ENCODE data around the gene ANXA6. TPM values are rescaled to one million over a fixed set of nuclear protein-coding genes. Genes with fewer than 3 reads are reported as not detected.

The ANXA6 gene
- total and polyA plus RNA-seq, 2 of the 4 experiments (the other 2 are of a cell fraction), result 355 to 610 TPM

DNA sequence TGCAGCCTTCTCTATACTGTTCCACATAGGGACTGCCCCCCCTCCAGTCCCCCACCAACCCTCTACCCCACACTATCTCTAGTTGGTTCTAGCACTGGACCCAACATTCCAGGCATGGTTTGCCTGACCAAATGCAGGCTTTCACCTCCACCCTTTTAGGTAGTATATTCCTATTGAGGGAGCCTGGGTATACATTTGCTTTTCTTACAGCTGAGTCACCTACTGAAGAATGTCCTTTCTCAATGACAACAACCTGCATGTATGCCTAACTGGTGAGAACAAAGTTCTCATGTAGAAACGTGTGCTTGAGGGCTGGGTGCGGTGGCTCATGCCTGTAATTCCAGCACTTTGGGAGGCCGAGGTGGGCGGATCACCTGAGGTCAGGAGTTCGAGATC is 85.0 kb downstream of the ANXA6 start:
- CTCF ChIA-PET, result interaction anchor here (0.7 to 2.4 kb wide), 3 partner anchors 21 to 471 kb away, joined by 4 to 8 read pairs (median 8); no protein-coding TSS in a partner anchor
- POLR2A ChIA-PET (ENCODE audit: unreplicated experiment), result interaction anchor here (0.5 kb wide), 1 partner anchor 143 kb away, joined by 6 read pairs; no protein-coding TSS in a partner anchor
- Histone ChIP-seq H2AFZ (replicated peaks; ENCODE audit: low read length, poor library complexity) (no peak overlapping the region), H4K5ac (ENCODE audit: low read depth, low read length) (no peak overlapping the region; the same call in 1 of the 2 replicates), H2BK5ac (ENCODE audit: low read depth, low read length, poor library complexity, severe bottlenecking) (peak overlapping the region; percentile 81), H2AK9ac (replicated peaks; ENCODE audit: low read depth, low read length, poor library complexity) (no peak overlapping the region), H3K36me3 (ENCODE audit: control insufficient read depth, insufficient read depth, low read length) (peaks cover 5% of the 10 kb centered on the region; the same call in 1 of the 2 replicates), H3K9me1 (ENCODE audit: insufficient read depth, low read length) (peaks cover 62% of the 10 kb centered on the region), H3K4me1 (ENCODE audit: control insufficient read depth, insufficient read depth, low read length) (peaks cover 44% of the 10 kb centered on the region), H3K9ac (ENCODE audit: low read depth, low read length) (no peak overlapping the region), H4K8ac (ENCODE audit: low read depth in 2 of 2, low read length in 2 of 2) (peak overlapping the region in 1 of 2 experiments; percentile 29; a peak in 1 of 4 replicates), H3K4me3 (ENCODE audit: insufficient read depth, low read depth, low read length) (no peak overlapping the region), H3K18ac (ENCODE audit: low read depth, low read length) (peak overlapping the region; percentile 24; the same call in 1 of the 2 replicates), H3K14ac (replicated peaks; ENCODE audit: low read depth, low read length) (peak overlapping the region; percentile 79), H3K27me3 (ENCODE audit: control insufficient read depth, insufficient read depth, low read length) (no peaks in the 10 kb centered on the region), H3K4ac (ENCODE audit: low read depth, low read length) (peak overlapping the region; percentile 94), H4K20me1 (ENCODE audit: insufficient read depth, low read length) (peaks cover 60% of the 10 kb centered on the region), H2AK5ac (ENCODE audit: low read depth, low read length) (peak overlapping the region; percentile 97; the same call in 1 of the 2 replicates), H3K79me1 (ENCODE audit: low read depth in 1 of 2, low read length in 2 of 2) (peaks cover 39 to 93% of the 10 kb centered on the region in 2 experiments), H3K9me3 (ENCODE audit: control insufficient read depth, insufficient read depth, low read length) (no peaks in the 10 kb centered on the region), H2BK20ac (ENCODE audit: low read depth, low read length) (peak overlapping the region; percentile 95), H3K27ac (ENCODE audit: insufficient read depth, low read length) (peak overlapping the region; percentile 16; the same call in 1 of the 2 replicates), H3K23ac (ENCODE audit: low read depth, low read length) (peak overlapping the region; percentile 74; the same call in 1 of the 2 replicates), H4K91ac (ENCODE audit: insufficient read depth, low read depth, low read length) (peak overlapping the region; percentile 88), H2BK120ac (ENCODE audit: low read depth, low read length) (peak overlapping the region; percentile 94), H3K4me2 (ENCODE audit: low read depth, low read length) (no peak overlapping the region), H2BK15ac (ENCODE audit: low read depth, low read length) (peak overlapping the region; percentile 92; the same call in 1 of the 3 replicates), H3K56ac (ENCODE audit: extremely low read depth, insufficient read depth, low read length) (no peak overlapping the region; the same call in 1 of the 2 replicates)
- in situ Hi-C loops (cut with MboI; ENCODE audit: low sequenced_read_pairs), result no loop called here
- WGBS, 2 experiments (ENCODE audit: extremely low coverage in 2 of 2, insufficient read length in 1 of 2), result no CpG with 5 or more reads among the region's 5 CpGs
- ATAC-seq (ENCODE audit: low read depth) (peak; percentile 73), DNase-seq (peak; percentile 84)
- no TSS peak for BruUV-seq (replicated peaks)
- intact Hi-C loops (cut with micrococcal nuclease), result no loop called here
- dilution Hi-C loops (cut with HindIII; ENCODE audit: low sequenced_read_pairs, unreplicated experiment), result no loop called here
- no peak; the same call in 1 of the 2 replicates for TF ChIP-seq NFE2L2 (IDR thresholded peaks at IDR 0.05; ENCODE audit: low read depth, low read length)
- TF ChIP-seq MXI1 (IDR thresholded peaks at IDR 0.05; ENCODE audit: borderline replicate concordance, low read depth, low read length), result no peak
- peak; percentile 80 for TF ChIP-seq BHLHE40 (IDR thresholded peaks at IDR 0.05; ENCODE audit: low read depth, low read length)
- no peak; the same call in 1 of the 2 replicates for TF ChIP-seq CEBPB (IDR thresholded peaks at IDR 0.05; ENCODE audit: low read depth, low read length)
- TF ChIP-seq SMC3 (IDR thresholded peaks at IDR 0.05; ENCODE audit: low read depth, low read length), result no peak
- TF ChIP-seq RFX5 (IDR thresholded peaks at IDR 0.05; ENCODE audit: low read depth, low read length), result no peak
- no peak for TF ChIP-seq RCOR1 (IDR thresholded peaks at IDR 0.05; ENCODE audit: insufficient replicate concordance, low read length)
- TF ChIP-seq MAZ (IDR thresholded peaks at IDR 0.05; ENCODE audit: borderline replicate concordance, low read depth, low read length), result no peak
- no peak for TF ChIP-seq CTCF (conservative IDR thresholded peaks at IDR 0.05; ENCODE audit: low read depth, low read length)
- no peak for TF ChIP-seq RAD21 (IDR thresholded peaks at IDR 0.05; ENCODE audit: low read length)
- TF ChIP-seq CHD1 (IDR thresholded peaks at IDR 0.05; ENCODE audit: low read depth, low read length), result no peak
- TF ChIP-seq ELK1 (IDR thresholded peaks at IDR 0.05; ENCODE audit: borderline replicate concordance, low read depth, low read length), result no peak
- TF ChIP-seq POLR2A (IDR thresholded peaks at IDR 0.05; ENCODE audit: low read depth, low read length), result no peak
- TF ChIP-seq, protein P1, sequence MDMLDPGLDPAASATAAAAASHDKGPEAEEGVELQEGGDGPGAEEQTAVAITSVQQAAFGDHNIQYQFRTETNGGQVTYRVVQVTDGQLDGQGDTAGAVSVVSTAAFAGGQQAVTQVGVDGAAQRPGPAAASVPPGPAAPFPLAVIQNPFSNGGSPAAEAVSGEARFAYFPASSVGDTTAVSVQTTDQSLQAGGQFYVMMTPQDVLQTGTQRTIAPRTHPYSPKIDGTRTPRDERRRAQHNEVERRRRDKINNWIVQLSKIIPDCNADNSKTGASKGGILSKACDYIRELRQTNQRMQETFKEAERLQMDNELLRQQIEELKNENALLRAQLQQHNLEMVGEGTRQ (IDR thresholded peaks at IDR 0.05; ENCODE audit: low read depth, low read length), result no peak
- TF ChIP-seq FOS (IDR thresholded peaks at IDR 0.05; ENCODE audit: low read depth, low read length), result peak; percentile 36; the same call in 1 of the 2 replicates
- TF ChIP-seq MAFK (IDR thresholded peaks at IDR 0.05; ENCODE audit: low read depth, low read length), result no peak

All from IMR-90 (cell line).